Right atrium auricular region (tissue), 2 donors: Measurements from ENCODE around the gene PRKAR2B. TPM values are rescaled to one million over a fixed set of nuclear protein-coding genes. Genes with fewer than 3 reads are reported as not detected.

ENCODE experiments used
- DNase-seq: peaks from one replicate; pipeline ENCODE4 v3.0.0-alpha.2; 2019; ENCODE audit warnings: low spot score
- H3K27ac ChIP-seq, 2 donors: fragments of 200-600 bp; sonication (generic); 1 replicate in 1 of 2; 2 replicates in 1 of 2; pipeline ENCODE4 v1.5.1; 2016 to 2019
- H3K27me3 ChIP-seq, 2 donors: fragments of 200-600 bp; sonication (generic); one replicate each; pipeline versions ENCODE4 v1.5.1 to v1.6.0; 2017 to 2019
- H3K36me3 ChIP-seq: fragments of 200-600 bp; sonication (generic); one replicate; pipeline ENCODE4 v1.5.1; 2016
- H3K4me1 ChIP-seq, 2 donors: fragments of 200-600 bp; sonication (generic); one replicate each; pipeline versions ENCODE4 v1.5.1 to v1.6.0; 2017 to 2019
- H3K4me3 ChIP-seq, 2 donors: fragments of 200-600 bp; sonication (generic); 1 replicate in 1 of 2; 2 replicates in 1 of 2; pipeline ENCODE4 v1.5.1; 2017 to 2019; ENCODE audit warnings: mild to moderate bottlenecking in 1 of 2, moderate library complexity in 1 of 2
- H3K9me3 ChIP-seq, 2 donors: fragments of 200-600 bp; sonication (generic); one replicate each; pipeline ENCODE4 v1.5.1; 2019
- CTCF ChIP-seq, 2 donors: fragments of 200-600 bp; sonication (generic); IDR thresholded peaks; one replicate each; pipeline ENCODE4 v1.5.1; 2019; ENCODE audit warnings: antibody characterized with exemption in 2 of 2
- total RNA-seq, 2 donors: library from RNA; depleted of rRNA; stranded (reverse); fragments of >200 nt; gene quantifications; one replicate each; pipeline ENCODE4 v1.1.0, GENCODE V29; 2016

Gene PRKAR2B
- total RNA-seq, result 10 to 100 TPM; 30.1 to 30.4 TPM

DNA sequence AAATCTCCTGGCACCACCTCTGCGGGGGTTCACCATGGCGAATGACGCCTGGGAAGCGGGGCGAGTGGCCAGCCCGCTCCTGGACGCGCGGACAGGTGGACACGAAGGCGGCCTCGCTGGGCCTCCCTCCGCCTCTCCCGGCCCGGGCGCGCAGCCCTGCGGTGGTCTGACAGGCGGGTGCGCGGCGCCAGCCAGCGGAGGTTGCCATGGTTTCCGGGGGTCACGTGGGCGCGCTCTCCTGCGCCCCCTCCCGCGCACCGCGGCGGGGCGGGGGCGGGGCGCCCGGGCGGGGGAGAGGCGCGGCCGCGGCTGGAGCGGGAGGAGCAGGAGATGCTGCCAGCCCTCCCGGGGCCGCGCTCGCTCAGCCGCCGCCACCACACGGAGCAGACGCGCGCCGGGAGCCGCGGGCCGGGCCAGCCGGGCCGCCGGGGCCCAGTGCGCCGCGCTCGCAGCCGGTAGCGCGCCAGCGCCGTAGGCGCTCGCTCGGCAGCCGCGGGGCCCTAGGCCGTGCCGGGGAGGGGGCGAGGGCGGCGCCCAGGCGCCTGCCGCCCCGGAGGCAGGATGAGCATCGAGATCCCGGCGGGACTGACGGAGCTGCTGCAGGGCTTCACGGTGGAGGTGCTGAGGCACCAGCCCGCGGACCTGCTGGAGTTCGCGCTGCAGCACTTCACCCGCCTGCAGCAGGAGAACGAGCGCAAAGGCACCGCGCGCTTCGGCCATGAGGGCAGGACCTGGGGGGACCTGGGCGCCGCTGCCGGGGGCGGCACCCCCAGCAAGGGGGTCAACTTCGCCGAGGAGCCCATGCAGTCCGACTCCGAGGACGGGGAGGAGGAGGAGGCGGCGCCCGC, at the start of gene PRKAR2B:
PRKAR2B (plus strand) TSS at position 359 of the 848 bp plus-strand sequence; CDS start at position 562, 203 bp downstream.
- Histone ChIP-seq H3K36me3 (no peaks in the 10 kb centered on the region), H3K27me3 (no peaks in the 10 kb centered on the region), H3K9me3 (no peaks in the 10 kb centered on the region), H3K4me3 (peak within 1 kb of the TSS; percentile 71 to 76), H3K4me1 (peaks cover 0 to 14% of the 10 kb centered on the region in 2 donors), H3K27ac (peak within 1 kb of the TSS; percentile 79 to 82)
- DNase-seq, result peak; percentile 69
- no peak for TF ChIP-seq CTCF (IDR thresholded peaks at IDR 0.05)

- no peak for DNase-seq
- no peak overlapping the region for H3K27ac ChIP-seq
- TF ChIP-seq CTCF (IDR thresholded peaks at IDR 0.05), result no peak
Measured at GRCh38 chr7:106994833-106995232, 49.7 kb upstream of the PRKAR2B start.

GRCh38 chr7:106997487-106998271, 46.8 kb upstream of the PRKAR2B start:
- TF ChIP-seq CTCF (IDR thresholded peaks at IDR 0.05), result no peak
- no peak overlapping the region for H3K4me3 ChIP-seq
- H3K36me3 ChIP-seq, result no peaks in the 10 kb centered on the region
- no peaks in the 10 kb centered on the region for H3K9me3 ChIP-seq
- no peak overlapping the region for H3K27ac ChIP-seq
- no peak for DNase-seq
- H3K27me3 ChIP-seq, result no peaks in the 10 kb centered on the region
- no peaks in the 10 kb centered on the region for H3K4me1 ChIP-seq

More at GRCh38 chr7:106994833-106995232, 49.7 kb upstream of the PRKAR2B start:
- Histone ChIP-seq H3K9me3 (no peaks in the 10 kb centered on the region), H3K4me3 (no peak overlapping the region), H3K36me3 (no peaks in the 10 kb centered on the region), H3K4me1 (no peaks in the 10 kb centered on the region), H3K27me3 (no peaks in the 10 kb centered on the region)

- TF ChIP-seq CTCF (IDR thresholded peaks at IDR 0.05), result no peak
Measured at GRCh38 chr7:106999023-106999422, 45.5 kb upstream of the PRKAR2B start.

GRCh38 chr7:107001490-107001889, 43.0 kb upstream of the PRKAR2B start:
- H3K4me1 ChIP-seq, result no peaks in the 10 kb centered on the region
- no peak overlapping the region for H3K4me3 ChIP-seq
- DNase-seq, result no peak
- H3K27ac ChIP-seq, result no peak overlapping the region
- H3K27me3 ChIP-seq, result no peaks in the 10 kb centered on the region
- no peaks in the 10 kb centered on the region for H3K36me3 ChIP-seq
- TF ChIP-seq CTCF (IDR thresholded peaks at IDR 0.05), result no peak
- no peaks in the 10 kb centered on the region for H3K9me3 ChIP-seq

More at GRCh38 chr7:106999023-106999422, 45.5 kb upstream of the PRKAR2B start:
- Histone ChIP-seq H3K9me3 (no peaks in the 10 kb centered on the region), H3K27ac (no peak overlapping the region), H3K36me3 (no peaks in the 10 kb centered on the region), H3K4me3 (no peak overlapping the region), H3K27me3 (no peaks in the 10 kb centered on the region), H3K4me1 (no peaks in the 10 kb centered on the region)
- DNase-seq, result no peak
